ENCODE measurements around the gene RAB8B.

DNA sequence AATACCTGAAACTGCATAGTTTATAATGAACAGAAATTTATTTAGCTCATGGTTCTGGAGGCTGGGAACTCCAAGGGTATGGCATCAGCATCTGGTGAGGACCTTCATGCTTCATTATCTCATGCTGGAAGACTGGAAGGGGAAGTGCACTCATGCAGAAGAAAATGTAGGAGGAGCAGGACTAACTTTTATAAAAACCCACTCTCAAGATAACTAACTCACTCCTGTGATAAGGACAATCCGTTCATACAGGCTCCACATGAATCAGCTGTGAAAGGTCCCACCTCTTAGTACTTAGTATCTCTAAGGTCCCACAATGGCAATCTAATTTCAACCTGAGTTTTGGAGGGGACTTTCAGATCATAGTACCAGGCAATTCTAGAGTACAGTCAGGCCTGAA is 54.4 kb downstream of the RAB8B start:
- TF ChIP-seq, protein P1, sequence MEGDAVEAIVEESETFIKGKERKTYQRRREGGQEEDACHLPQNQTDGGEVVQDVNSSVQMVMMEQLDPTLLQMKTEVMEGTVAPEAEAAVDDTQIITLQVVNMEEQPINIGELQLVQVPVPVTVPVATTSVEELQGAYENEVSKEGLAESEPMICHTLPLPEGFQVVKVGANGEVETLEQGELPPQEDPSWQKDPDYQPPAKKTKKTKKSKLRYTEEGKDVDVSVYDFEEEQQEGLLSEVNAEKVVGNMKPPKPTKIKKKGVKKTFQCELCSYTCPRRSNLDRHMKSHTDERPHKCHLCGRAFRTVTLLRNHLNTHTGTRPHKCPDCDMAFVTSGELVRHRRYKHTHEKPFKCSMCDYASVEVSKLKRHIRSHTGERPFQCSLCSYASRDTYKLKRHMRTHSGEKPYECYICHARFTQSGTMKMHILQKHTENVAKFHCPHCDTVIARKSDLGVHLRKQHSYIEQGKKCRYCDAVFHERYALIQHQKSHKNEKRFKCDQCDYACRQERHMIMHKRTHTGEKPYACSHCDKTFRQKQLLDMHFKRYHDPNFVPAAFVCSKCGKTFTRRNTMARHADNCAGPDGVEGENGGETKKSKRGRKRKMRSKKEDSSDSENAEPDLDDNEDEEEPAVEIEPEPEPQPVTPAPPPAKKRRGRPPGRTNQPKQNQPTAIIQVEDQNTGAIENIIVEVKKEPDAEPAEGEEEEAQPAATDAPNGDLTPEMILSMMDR (IDR thresholded peaks at IDR 0.05; ENCODE audit: insufficient read depth, low read length, poor library complexity, severe bottlenecking), result no peak
- TF ChIP-seq EZH2phosphoT487 (conservative IDR thresholded peaks at IDR 0.05; ENCODE audit: low read length), result no peak
